Activated CD8-positive, alpha-beta memory T cell treated with anti-CD3 and anti-CD28 coated beads for 1 hour (primary cell): ENCODE measurements around the gene ADARB2.

Experiments used
- DNase-seq, 2 donors: peaks; one replicate each; pipeline ENCODE4 v3.0.0-alpha.2; 2020; ENCODE audit warnings: low read depth in 1 of 2; ENCODE audit errors: extremely low read depth in 1 of 2

The ADARB2 gene

GRCh38 chr10:1380088-1380671 lies 357.1 kb downstream of the ADARB2 start:
- DNase-seq = no peak

DNA sequence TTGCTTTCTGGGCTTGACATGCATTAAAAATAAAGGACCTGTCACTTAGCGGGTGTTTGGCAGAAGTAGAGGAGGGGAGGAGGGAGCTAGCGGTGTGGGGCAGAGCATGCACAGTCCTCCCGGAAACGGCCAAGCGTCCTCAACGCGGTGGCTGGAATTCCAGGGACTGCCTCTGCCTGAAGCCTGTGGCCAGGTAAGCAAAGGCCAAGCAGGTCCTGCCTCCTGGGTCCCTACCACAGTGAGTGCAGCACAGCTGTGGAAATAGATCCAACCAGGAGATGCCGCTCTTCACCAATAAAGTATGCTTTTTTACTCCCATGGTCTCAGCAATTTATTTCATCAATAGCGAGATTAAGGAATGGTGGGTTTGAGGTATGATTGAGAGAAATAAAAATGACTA lies 357.7 kb downstream of the ADARB2 start:
- DNase-seq = no peak

GRCh38 chr10:1378473-1378872 lies 358.9 kb downstream of the ADARB2 start:
- no peak for DNase-seq

- no peak for DNase-seq
Measured at GRCh38 chr10:1377740-1378397, 359.5 kb downstream of the ADARB2 start.

DNA sequence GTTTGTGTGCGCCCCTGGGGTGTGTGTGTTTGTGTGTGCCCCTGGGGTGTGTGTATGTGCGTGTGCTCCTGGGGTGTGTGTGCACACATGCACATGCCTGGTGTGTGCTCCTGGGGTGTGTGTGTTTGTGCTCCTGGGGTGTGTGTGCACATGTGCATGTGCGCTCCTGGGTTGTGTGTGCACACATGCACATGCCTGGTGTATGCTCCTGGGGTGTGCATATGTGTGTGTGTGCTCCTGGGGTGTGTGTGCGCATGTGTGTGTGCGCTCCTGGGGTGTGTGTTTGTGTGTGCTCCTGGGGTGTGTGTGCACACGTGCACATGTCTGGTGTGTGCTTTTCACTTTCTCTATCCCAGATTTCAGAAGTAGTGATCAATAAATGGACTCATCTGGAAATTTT lies 360.1 kb downstream of the ADARB2 start:
- no peak for DNase-seq

DNA sequence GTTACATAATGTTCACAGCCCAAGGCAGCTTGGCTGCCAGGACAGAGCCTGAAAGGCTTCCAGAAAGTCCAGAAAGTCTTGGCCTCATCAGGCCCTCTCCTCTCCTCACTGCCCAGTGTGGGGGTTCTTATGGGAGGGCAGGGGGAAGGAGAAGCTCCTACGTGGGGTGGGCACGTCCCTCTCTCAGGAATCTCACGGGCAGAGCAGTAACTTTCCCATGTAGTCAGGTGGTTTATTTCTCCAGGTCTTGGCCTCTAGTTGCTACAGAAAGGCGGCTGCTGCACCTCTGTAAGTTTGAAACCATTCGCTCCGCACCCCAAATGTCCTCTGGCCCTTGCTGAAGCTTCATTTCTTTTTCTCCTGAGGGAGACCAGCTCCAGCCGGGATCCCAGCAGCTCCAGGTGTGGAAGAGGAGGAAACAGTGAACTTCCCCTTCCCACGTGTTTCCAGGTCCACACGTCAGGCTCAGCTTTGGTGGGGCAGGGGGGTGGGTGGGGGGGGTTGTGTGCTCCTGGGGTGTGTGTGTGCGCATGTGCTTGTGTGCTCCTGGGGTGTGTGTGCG lies 360.9 kb downstream of the ADARB2 start:
- no peak for DNase-seq

GRCh38 chr10:1375346-1376170 lies 361.8 kb downstream of the ADARB2 start:
- no peak for DNase-seq

DNA sequence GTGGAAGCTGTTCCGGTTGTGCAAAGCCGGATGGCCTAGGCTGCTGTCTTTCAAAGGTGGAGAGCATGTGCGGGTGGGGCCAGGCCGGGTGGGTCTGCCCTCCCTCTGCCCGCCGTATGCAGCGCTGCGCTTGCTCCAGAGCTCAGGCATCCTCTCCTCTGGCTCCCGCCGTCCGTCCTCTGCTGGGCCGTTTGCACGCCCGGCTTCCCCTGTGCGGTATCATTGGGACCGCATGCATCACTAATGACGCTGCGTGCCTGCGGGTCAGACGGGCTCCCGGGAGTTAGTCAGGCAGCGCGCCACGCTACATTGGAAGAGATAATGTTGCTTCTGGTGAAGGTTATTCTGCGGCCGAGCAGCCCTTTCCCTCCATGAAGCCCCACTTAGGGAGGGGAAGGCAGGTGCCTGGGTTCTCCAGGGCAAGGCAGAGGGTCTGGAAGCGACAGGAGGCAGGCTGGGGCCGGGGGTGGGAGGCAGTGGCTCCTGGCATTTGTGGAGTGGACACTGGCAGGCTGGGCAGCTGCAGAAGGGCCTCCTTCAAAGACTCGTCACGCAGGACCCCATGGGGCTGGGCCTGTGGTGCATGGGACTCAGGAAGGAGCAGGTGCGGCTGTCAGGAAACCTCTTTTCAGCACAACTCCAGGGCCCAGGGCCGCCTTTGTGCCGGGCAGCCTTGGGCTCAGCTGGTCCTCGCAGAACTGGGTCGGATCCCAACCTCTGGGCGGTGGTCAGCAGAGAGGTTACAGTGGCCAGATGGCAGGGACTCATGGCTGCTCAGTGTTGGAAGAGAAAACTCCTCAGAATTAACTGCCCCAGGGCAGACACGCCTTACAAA lies 362.6 kb downstream of the ADARB2 start:
- no peak for DNase-seq

DNA sequence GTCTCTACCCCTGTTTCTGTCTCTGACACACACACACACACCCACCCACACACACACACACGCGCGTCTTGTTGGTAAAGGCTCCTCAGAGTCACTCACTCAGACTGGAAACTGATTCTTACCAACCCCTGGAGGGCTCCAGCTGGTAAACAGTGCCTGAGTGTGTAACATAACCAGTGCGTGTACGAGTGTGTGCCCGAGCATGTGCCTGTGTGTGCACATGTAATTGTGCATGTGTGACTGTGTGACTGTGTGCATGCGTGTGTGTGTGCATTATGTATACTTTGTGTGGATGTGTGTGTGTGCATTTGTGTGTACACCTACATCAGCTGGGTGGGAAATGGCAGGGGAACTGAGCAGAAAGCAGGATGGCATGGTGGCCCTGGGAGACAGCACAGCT lies 364.0 kb downstream of the ADARB2 start:
- no peak for DNase-seq

DNA sequence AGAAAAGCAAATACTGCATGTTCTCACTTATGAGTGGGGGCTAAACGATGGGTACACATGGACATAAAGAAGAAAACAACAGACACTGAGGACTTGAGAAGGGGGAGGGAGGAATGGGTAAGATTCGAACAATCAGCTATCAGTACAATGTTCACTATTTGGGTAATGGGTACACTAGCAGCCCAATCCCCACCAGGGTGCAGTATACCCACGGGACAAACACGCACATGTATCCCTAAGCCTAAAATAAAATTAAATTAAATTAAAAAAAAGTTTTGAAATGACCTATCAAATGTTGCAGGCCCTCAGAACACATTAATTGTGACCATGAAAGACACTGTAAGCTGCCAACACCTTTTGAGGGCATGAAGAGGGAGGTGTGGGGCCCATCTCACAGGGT lies 365.1 kb downstream of the ADARB2 start:
- no peak for DNase-seq

- no peak for DNase-seq
Measured at GRCh38 chr10:1370298-1370697, 367.0 kb downstream of the ADARB2 start.

DNA sequence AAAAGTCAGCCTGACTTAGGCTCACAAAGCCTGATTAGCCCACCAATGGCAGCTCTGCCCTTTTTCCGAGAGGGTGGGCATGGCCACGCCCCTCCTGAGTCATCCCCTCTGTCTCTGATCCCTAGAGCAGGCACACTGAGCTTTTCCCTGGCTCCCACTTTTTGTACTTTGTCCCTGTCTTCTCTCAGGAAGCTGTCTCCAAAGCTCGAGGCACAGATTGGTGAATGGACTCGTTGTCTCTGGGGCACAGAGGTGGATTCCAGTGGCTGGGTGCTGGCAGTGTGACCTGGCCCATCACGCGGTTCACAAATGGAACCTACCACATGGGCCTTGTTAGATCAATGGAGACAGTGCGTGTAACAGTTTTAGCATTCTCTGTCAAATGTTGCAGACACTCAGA lies 367.7 kb downstream of the ADARB2 start:
- DNase-seq = no peak

- no peak for DNase-seq
Measured at GRCh38 chr10:1369197-1369596, 368.1 kb downstream of the ADARB2 start.

- DNase-seq = peak in 1 of 2 donors; percentile 18
Measured at GRCh38 chr10:1368842-1369171, 368.5 kb downstream of the ADARB2 start.

- DNase-seq = no peak
Measured at GRCh38 chr10:1367938-1368841, 369.1 kb downstream of the ADARB2 start.

- DNase-seq = no peak
Measured at GRCh38 chr10:1366811-1367425, 370.4 kb downstream of the ADARB2 start.

DNA sequence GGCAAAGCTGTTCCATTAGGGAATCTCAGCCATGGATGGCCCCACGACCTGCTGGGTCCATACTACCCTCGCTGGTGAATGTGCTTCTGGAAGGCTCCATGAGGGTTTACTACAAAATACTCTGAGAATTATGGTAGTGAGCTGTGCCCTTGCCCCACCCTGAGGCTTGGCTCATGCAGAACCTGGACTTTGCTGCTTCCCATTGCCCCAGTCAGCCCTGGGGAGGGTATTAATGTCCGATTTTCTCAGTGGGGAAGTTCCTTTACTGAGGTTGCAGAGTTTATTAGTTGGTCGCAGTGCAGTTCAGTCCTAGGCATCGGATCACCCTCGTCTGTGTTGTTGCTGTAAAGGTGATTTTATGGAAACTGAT lies 371.0 kb downstream of the ADARB2 start:
- DNase-seq = no peak

DNA sequence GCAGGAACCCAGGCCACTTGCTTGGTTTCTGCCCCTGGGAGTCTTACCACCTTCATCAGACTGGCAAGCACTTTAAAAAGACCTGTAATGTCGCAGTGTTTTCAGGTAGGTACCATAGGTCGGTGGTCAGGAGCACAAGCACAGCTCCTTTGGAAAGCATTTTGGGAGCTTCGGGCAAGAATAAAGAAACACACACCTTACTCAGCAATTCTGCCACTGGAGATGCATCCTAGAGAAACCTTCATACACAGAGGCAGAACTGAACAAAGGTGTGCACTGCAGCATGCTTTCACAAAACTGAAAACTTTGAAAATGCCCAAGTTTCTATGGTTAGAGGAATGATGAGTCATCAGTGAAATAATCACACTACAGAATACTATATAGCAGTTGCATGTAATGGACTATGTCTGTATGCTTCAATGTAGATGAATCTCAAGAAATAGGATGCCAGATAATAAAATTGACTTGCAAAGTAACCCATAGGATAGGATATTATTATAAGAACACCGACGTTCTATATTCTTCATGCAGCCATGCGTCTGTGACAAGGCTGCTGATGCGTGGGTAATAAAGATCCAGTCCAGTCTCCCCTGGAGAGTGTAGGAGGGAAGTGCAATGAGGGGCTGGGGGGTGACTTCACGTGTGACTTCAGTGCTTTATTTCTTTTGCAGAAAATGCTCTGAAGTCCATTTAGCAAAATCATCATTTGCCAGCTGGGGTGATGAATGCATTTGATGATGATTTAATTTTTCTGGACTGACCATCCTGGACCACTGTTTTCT lies 371.6 kb downstream of the ADARB2 start:
- no peak for DNase-seq
